ENCODE data around the gene TNS3.

Gene TNS3

DNA sequence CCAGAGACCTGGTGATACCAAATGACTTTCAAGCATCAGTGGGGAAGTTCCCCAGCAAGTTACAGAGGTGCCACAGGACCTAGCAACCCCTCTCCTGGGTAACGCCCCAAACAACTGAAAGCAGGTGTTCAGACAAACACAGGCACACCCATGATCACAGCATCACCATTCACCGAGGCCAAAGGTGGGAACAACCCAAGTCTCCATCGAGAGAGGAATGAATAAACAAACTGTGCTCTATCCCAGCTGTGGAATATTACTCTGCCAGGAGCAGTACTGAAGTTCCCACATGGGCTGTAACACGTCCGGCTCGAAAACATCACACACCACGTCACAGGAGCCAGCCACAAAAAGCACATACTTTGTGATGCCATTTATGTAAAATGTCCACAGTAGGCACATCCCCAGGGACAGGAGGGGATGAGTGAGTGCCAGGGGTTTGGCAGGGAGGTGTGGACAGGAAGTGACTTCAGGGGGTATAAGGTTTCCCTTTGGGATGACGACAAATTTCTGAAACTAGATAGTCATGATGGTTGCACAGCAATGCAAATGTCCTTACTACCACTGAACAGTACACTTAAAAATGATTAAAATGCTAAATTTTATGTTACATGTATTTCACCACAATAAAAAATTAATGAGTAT is 222.8 kb downstream of the TNS3 start:
- H3F3A ChIP-seq (ENCODE audit: control insufficient read depth, insufficient read depth): no peaks in the 10 kb centered on the region
- no peak for TF ChIP-seq EZH2phosphoT487 (IDR thresholded peaks at IDR 0.05; ENCODE audit: borderline replicate concordance, low read length)
- TF ChIP-seq, protein P1, sequence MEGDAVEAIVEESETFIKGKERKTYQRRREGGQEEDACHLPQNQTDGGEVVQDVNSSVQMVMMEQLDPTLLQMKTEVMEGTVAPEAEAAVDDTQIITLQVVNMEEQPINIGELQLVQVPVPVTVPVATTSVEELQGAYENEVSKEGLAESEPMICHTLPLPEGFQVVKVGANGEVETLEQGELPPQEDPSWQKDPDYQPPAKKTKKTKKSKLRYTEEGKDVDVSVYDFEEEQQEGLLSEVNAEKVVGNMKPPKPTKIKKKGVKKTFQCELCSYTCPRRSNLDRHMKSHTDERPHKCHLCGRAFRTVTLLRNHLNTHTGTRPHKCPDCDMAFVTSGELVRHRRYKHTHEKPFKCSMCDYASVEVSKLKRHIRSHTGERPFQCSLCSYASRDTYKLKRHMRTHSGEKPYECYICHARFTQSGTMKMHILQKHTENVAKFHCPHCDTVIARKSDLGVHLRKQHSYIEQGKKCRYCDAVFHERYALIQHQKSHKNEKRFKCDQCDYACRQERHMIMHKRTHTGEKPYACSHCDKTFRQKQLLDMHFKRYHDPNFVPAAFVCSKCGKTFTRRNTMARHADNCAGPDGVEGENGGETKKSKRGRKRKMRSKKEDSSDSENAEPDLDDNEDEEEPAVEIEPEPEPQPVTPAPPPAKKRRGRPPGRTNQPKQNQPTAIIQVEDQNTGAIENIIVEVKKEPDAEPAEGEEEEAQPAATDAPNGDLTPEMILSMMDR (IDR thresholded peaks at IDR 0.05; ENCODE audit: low read depth, low read length, poor library complexity, severe bottlenecking): no peak
- H3K27ac ChIP-seq (ENCODE audit: low read depth, low read length): no peak overlapping the region
- H3K4me3 ChIP-seq (ENCODE audit: low read length): no peak overlapping the region
- H3K4me2 ChIP-seq (ENCODE audit: low read length): no peak overlapping the region
- no peaks in the 10 kb centered on the region for H3K4me1 ChIP-seq (ENCODE audit: control insufficient read depth, low read length)
- H3K79me2 ChIP-seq (ENCODE audit: control insufficient read depth, low read length): no peaks in the 10 kb centered on the region
- no peaks in the 10 kb centered on the region for H3K9me3 ChIP-seq (ENCODE audit: control insufficient read depth, insufficient read depth, low read length)
- no peaks in the 10 kb centered on the region for H3K36me3 ChIP-seq (ENCODE audit: control insufficient read depth, low read length)
- no peaks in the 10 kb centered on the region for H4K20me1 ChIP-seq (ENCODE audit: control insufficient read depth, insufficient read depth, low read depth, low read length)
- H3K9me2 ChIP-seq (replicated peaks; ENCODE audit: control insufficient read depth, low read length): no peaks in the 10 kb centered on the region
- no peaks in the 10 kb centered on the region for H3K27me3 ChIP-seq (ENCODE audit: control insufficient read depth, low read length)

DNA sequence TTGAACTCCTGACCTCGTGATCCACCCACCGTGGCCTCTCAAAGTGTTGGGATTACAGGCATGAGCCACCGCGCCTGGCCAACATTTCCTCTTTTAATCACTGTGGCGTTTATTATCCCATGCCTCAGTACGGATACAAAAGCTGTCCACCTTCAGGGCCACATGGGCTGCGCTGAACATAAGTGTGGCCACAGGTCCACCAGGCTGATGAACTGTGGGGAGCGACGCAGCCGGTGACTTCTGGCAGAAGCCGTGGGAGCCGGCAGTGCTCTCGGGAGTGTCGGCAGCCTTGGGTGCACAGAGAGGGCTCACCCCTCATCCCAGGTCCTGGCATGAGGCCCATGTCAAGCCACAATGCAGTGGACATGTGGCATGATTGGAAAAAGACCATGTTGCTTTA is 223.6 kb downstream of the TNS3 start:
- Histone ChIP-seq H3K4me1 (ENCODE audit: control insufficient read depth, low read length) (no peaks in the 10 kb centered on the region), H3K79me2 (ENCODE audit: control insufficient read depth, low read length) (no peaks in the 10 kb centered on the region), H3K9me2 (replicated peaks; ENCODE audit: control insufficient read depth, low read length) (no peaks in the 10 kb centered on the region), H3K4me3 (ENCODE audit: low read length) (no peak overlapping the region), H3K27me3 (ENCODE audit: control insufficient read depth, low read length) (no peaks in the 10 kb centered on the region), H4K20me1 (ENCODE audit: control insufficient read depth, insufficient read depth, low read depth, low read length) (no peaks in the 10 kb centered on the region), H3F3A (ENCODE audit: control insufficient read depth, insufficient read depth) (no peaks in the 10 kb centered on the region), H3K36me3 (ENCODE audit: control insufficient read depth, low read length) (no peaks in the 10 kb centered on the region), H3K27ac (ENCODE audit: low read depth, low read length) (no peak overlapping the region), H3K9me3 (ENCODE audit: control insufficient read depth, insufficient read depth, low read length) (no peaks in the 10 kb centered on the region), H3K4me2 (ENCODE audit: low read length) (no peak overlapping the region)
- TF ChIP-seq EZH2phosphoT487 (IDR thresholded peaks at IDR 0.05; ENCODE audit: borderline replicate concordance, low read length): no peak
- TF ChIP-seq, protein P1 (IDR thresholded peaks at IDR 0.05; ENCODE audit: low read depth, low read length, poor library complexity, severe bottlenecking): no peak

DNA sequence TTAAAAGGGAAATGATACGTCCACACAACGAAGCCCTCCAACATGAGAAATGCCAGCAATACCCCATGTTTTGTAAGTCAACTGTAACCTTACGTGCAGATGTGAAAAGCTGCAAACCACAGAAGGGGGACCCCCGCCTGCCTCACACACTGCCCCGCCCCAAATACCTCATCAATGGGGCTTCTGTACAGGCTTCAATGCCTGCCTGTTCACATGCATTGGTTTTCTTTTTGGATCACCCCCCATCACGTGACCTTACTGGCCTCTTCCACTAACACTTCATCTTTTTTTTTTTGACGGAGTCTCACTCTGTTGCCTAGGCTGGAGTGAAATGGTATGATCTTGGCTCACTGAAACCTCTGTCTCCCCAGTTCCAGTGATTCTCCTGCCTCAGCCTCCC is 224.0 kb downstream of the TNS3 start:
- no peaks in the 10 kb centered on the region for H3K36me3 ChIP-seq (ENCODE audit: control insufficient read depth, low read length)
- no peak overlapping the region for H3K4me3 ChIP-seq (ENCODE audit: low read length)
- H3K9me2 ChIP-seq (replicated peaks; ENCODE audit: control insufficient read depth, low read length): no peaks in the 10 kb centered on the region
- H3K27me3 ChIP-seq (ENCODE audit: control insufficient read depth, low read length): no peaks in the 10 kb centered on the region
- H3K4me2 ChIP-seq (ENCODE audit: low read length): no peak overlapping the region
- H3K27ac ChIP-seq (ENCODE audit: low read depth, low read length): no peak overlapping the region
- H3K9me3 ChIP-seq (ENCODE audit: control insufficient read depth, insufficient read depth, low read length): no peaks in the 10 kb centered on the region
- H3K79me2 ChIP-seq (ENCODE audit: control insufficient read depth, low read length): no peaks in the 10 kb centered on the region
- no peaks in the 10 kb centered on the region for H4K20me1 ChIP-seq (ENCODE audit: control insufficient read depth, insufficient read depth, low read depth, low read length)
- no peaks in the 10 kb centered on the region for H3F3A ChIP-seq (ENCODE audit: control insufficient read depth, insufficient read depth)
- H3K4me1 ChIP-seq (ENCODE audit: control insufficient read depth, low read length): no peaks in the 10 kb centered on the region
- no peak for TF ChIP-seq EZH2phosphoT487 (IDR thresholded peaks at IDR 0.05; ENCODE audit: borderline replicate concordance, low read length)
- TF ChIP-seq, protein P1 (IDR thresholded peaks at IDR 0.05; ENCODE audit: low read depth, low read length, poor library complexity, severe bottlenecking): no peak

All from DOHH2 (cell line).